G401 (cell line): ENCODE data around the gene CTSD. TPM values are rescaled to one million over a fixed set of nuclear protein-coding genes. Genes with fewer than 3 reads are reported as not detected.

Experiments used
- DNase-seq: peaks from one replicate; pipeline ENCODE4 v3.0.0-alpha.2; 2015; ENCODE audit warnings: low spot score
- in situ Hi-C: cut with HindIII; loops from 2 replicates; pipeline ENCODE4 v1.10.0; 2016; ENCODE audit warnings: low sequenced_read_pairs, mixed read lengths
- total RNA-seq: library from RNA; depleted of rRNA; stranded (reverse); fragments of >200 nt; shearing (Covaris generic); gene quantifications from 2 replicates; pipeline ENCODE4 v1.2.3, GENCODE V29; 2014; rRNA removed

Gene CTSD
- total RNA-seq, 1 experiment from 2014 or later: 219 TPM

DNA sequence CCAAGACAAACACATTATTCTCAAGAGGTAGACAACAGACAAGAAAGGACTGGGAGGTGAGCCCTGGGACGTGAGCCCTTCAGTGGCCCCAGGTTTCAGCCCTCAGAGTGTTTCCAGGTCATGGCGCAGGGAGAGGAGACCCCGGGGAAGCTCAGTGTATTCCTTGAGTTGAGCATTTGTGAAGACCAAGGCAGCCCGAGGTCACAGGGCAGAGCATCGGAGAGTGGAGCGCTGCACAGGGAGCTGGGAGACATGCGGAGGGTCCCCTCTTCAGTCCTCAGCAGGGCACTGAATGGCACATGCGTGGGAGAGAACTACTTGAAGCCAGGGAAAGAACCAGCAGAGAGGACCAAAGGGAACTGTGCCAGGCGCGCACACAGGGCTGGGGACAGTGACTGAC is 55.0 kb downstream of the CTSD start:
- in situ Hi-C loops: no loop called here
- no peak for DNase-seq

DNA sequence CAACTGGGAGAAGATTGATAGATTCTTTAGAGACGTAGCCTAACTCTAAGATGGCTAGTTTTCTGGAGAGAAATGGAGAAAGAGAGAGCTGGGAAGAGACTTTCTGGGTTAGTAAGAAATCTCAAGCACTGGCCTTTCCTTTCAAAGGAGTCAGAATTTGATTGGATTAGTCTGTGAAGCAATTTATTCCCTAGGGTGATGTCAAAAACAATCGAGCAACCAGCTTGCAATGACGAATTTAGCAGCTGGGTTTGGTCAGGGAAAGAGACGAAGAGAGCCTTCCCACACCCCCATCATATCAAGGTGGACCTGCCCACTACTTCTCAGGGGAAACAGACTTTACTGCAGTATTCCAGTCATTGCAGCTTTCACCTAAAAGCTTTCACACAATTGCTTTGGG is 56.0 kb downstream of the CTSD start:
- in situ Hi-C loops: no loop called here
- no peak for DNase-seq

DNA sequence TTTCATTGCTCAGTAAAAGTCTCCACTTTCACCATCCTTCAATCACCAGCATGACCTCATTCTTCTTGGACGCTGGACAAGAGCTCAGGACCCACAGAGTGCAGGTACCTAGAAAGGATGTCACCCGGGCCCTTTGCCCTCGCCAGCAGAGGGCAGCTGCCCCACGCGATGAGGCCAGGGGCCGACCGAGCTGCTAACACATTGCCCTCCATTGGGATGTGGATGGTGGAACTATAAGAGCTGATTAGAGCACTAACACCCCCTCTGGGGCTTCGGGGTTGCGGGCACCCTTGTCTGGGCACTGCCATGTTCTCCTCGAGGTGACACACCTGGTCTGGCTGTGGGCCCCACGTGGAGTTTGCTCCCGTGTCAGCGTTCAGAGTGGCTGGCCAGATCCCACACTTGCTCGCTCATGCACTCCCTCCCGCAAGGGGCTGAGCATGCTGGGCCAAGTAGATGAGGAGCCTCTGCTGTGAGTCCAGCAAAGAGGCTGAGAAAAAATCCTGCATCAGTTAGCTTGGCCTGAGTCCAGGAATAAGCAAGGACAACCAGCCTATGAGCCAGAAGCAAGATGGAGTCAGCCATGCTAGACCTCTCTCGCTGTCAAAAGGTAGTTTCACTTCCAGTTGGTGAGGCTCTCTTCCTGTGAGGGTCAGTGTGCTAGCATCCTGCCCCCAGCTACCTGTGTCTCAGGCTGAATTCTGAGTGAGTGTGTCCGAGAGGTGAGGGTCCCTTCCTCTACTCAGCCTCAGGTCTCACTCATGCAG is 56.9 kb downstream of the CTSD start:
- in situ Hi-C loops: no loop called here
- no peak for DNase-seq

DNA sequence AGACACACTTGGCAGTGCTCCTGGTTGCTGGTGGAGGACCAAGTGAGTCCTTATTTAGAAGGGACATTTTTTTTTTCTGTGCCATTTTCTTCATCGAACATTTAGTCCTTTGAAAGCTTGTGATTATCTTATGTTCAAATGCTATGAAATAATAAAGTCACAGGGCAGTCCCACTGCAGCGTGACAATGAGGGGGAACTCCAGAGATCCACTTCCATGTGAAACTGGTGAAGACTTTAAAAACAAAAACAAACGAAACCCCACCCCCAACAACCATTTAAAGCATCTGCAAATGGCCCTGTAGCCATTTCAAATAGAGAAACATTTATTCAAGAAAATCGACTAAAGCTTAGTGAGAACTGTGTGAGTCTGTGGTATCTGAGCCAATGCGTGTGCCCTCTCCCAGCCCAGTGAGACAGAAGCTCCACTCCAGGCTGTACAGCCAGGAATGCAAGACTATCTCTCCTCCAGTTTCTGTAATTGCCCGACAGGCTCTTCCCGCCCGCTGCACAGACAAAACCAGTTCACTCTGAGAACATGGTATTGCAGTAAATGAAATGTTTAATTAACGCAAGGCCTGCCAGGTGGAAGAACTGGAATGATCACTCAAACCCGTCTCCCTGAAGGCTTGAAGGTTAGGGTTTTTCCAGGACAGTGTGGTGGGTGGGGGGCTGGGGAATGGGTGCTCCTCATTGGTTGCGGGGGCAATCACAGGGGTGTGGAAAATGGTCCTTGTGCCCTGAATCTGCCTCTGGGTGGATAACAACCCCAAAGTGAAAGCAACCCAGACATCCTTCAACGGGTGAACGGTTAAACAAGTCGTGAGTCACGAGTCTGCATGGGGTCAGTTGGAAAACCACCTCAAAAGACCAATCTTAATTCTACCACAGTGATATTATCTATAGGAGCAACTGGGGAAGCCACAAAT is 58.3 kb downstream of the CTSD start:
- no peak for DNase-seq
- in situ Hi-C loops: no loop called here

DNA sequence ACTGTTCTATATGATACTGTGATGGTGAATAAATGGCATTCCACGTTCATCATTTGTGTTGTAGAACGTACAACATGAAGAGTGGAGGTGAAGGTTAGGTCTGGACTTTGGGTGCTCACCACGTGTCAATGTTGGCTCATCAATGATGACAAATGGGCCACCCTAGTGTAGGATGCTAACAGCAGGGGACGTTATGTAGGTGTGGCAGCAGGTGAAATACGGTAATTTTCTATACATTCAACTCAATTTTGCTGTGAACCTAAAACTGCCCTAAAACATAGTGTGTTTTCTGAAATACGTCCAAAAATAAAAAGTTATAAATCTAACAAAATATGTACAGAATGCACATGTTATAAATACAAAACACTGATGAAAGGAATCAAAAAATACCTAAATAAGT is 60.6 kb downstream of the CTSD start:
- in situ Hi-C loops: no loop called here
- no peak for DNase-seq

Other genes starting within 250 kb of the CTSD start
- 1.5 and 8.9 TPM in 2 replicates for gene DUSP8, start 191.7 kb downstream of the CTSD start, total RNA-seq
- not detected in 2 replicates for gene KRTAP5-1, start 178.6 kb downstream of the CTSD start, total RNA-seq
- not detected in 2 replicates for gene KRTAP5-2, start 165.6 kb downstream of the CTSD start, total RNA-seq
- not detected in 2 replicates for gene KRTAP5-3, start 155.5 kb downstream of the CTSD start, total RNA-seq
- gene KRTAP5-4, start 141.8 kb downstream of the CTSD start, total RNA-seq: not detected in 2 replicates
- gene KRTAP5-5, start 134.2 kb downstream of the CTSD start, total RNA-seq: not detected in 2 replicates
- not detected in 2 replicates for gene KRTAP5-6, start 66.7 kb downstream of the CTSD start, total RNA-seq
- gene IFITM10, start 13.3 kb downstream of the CTSD start, total RNA-seq: not detected in 2 replicates
- gene SYT8, start 71.1 kb upstream of the CTSD start, total RNA-seq: not detected in 2 replicates
- gene TNNI2, start 75.1 kb upstream of the CTSD start, total RNA-seq: not detected in 2 replicates
- gene LSP1, start 89.2 kb upstream of the CTSD start, total RNA-seq: 0.20 TPM in 1 of 2 replicates, not detected in the other
- gene PRR33, start 128.0 kb upstream of the CTSD start, total RNA-seq: not detected in 2 replicates
- gene TNNT3, start 155.8 kb upstream of the CTSD start, total RNA-seq: not detected in 2 replicates
- gene MRPL23, start 183.4 kb upstream of the CTSD start, total RNA-seq: 250 and 320 TPM in 2 replicates
- gene H19, start 233.9 kb upstream of the CTSD start, total RNA-seq: 17.0 and 19.9 TPM in 2 replicates